ENCODE data around the gene LRRTM4. TPM values are rescaled to one million over a fixed set of nuclear protein-coding genes. Genes with fewer than 3 reads are reported as not detected.
"Not testable (repeated sequence)": the region's sequence is repeated elsewhere in the genome, so short reads cannot be mapped to it uniquely, and the experiment has no call there.

LRRTM4 gene
- total and polyA plus RNA-seq, 2 of the 13 experiments (the other 11 are each of a cell fraction or from before 2014, with no cell fraction given) = 1.2 TPM

DNA sequence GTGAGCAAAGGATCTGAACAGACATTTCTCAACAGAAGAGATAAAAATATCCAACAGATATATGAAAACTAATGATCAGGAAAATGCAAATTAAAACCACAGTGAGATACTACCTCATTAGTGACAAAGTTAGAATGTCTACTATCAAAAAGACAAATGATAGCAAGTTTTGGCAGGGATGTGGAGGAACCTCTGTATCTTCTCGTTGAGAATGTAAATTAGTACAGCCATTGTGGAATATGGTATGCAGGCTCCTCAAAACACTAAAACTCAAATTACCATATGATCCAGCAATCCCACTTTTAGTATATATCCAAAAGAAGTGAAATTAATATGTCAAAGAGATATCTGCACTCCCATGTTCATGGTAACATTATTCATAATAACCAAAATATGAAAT, 427.1 kb downstream of the LRRTM4 start:
- Histone ChIP-seq H3K9ac (ENCODE audit: insufficient read depth, low read depth, low read length) (no peak overlapping the region), H3K27ac (ENCODE audit: extremely low read length, insufficient read depth, low read length) (no peak overlapping the region), H3K4me2 (ENCODE audit: low read depth, low read length) (no peak overlapping the region), H3K79me2 (ENCODE audit: insufficient read depth, low read length) (no peaks in the 10 kb centered on the region), H3K27me3 (ENCODE audit: control insufficient read depth in 1 of 2, insufficient read depth in 2 of 2, low read length in 2 of 2) (no peaks in the 10 kb centered on the region), H3K4me3 (replicated peaks in 1 of 3; ENCODE audit: insufficient read depth in 1 of 3, low read depth in 2 of 3, low read length in 3 of 3) (no peak overlapping the region), H3K9me3 (ENCODE audit: low read length) (no peaks in the 10 kb centered on the region), H4K20me1 (ENCODE audit: insufficient read depth, low read length) (no peaks in the 10 kb centered on the region), H2AFZ (ENCODE audit: low read length) (no peak overlapping the region), H3K36me3 (replicated peaks in 1 of 2; ENCODE audit: control insufficient read depth in 1 of 2, insufficient read depth in 2 of 2, low read length in 2 of 2) (no peaks in the 10 kb centered on the region), H3K4me1 (ENCODE audit: insufficient read depth, low read length) (no peaks in the 10 kb centered on the region)
- 0% methylated on average over 1 of the region's 1 CpG for whole genome bisulfite sequencing (ENCODE audit: low lambda C conversion rate)
- POLR2A ChIA-PET = no interaction called here
- FAIRE-seq (no peak), DNase-seq (ENCODE audit: low spot score) (no peak), ATAC-seq (no peak)
- no TSS peak for BruUV-seq (replicated peaks)
- CTCF ChIA-PET (ENCODE audit: low intra/inter-chr PET ratio, low total read pairs) = no interaction called here
- in situ Hi-C loops (cut with HindIII; ENCODE audit: extremely low pct_ligation_motif_present, low pct_unique_long_range_greater_than_20kb) (no loop called here), intact Hi-C loops (cut with micrococcal nuclease; ENCODE audit: unreplicated experiment) (no loop called here)
- TF ChIP-seq RFX3 (CRISPR knock-in tag; IDR thresholded peaks at IDR 0.05) (no peak), FOXA1 (IDR thresholded peaks at IDR 0.05) (no peak), FOXA1 (CRISPR knock-in tag; IDR thresholded peaks at IDR 0.05) (no peak), HNF4G (IDR thresholded peaks at IDR 0.05; ENCODE audit: borderline replicate concordance, low read depth, low read length) (no peak), HNF4G (CRISPR knock-in tag; IDR thresholded peaks at IDR 0.05; ENCODE audit: borderline replicate concordance, low read depth) (no peak), ZNF329 (CRISPR knock-in tag; IDR thresholded peaks at IDR 0.05; ENCODE audit: low read depth) (no peak), ZSCAN25 (CRISPR knock-in tag; IDR thresholded peaks at IDR 0.05) (no peak)
- TF ChIP-seq, protein P1, sequence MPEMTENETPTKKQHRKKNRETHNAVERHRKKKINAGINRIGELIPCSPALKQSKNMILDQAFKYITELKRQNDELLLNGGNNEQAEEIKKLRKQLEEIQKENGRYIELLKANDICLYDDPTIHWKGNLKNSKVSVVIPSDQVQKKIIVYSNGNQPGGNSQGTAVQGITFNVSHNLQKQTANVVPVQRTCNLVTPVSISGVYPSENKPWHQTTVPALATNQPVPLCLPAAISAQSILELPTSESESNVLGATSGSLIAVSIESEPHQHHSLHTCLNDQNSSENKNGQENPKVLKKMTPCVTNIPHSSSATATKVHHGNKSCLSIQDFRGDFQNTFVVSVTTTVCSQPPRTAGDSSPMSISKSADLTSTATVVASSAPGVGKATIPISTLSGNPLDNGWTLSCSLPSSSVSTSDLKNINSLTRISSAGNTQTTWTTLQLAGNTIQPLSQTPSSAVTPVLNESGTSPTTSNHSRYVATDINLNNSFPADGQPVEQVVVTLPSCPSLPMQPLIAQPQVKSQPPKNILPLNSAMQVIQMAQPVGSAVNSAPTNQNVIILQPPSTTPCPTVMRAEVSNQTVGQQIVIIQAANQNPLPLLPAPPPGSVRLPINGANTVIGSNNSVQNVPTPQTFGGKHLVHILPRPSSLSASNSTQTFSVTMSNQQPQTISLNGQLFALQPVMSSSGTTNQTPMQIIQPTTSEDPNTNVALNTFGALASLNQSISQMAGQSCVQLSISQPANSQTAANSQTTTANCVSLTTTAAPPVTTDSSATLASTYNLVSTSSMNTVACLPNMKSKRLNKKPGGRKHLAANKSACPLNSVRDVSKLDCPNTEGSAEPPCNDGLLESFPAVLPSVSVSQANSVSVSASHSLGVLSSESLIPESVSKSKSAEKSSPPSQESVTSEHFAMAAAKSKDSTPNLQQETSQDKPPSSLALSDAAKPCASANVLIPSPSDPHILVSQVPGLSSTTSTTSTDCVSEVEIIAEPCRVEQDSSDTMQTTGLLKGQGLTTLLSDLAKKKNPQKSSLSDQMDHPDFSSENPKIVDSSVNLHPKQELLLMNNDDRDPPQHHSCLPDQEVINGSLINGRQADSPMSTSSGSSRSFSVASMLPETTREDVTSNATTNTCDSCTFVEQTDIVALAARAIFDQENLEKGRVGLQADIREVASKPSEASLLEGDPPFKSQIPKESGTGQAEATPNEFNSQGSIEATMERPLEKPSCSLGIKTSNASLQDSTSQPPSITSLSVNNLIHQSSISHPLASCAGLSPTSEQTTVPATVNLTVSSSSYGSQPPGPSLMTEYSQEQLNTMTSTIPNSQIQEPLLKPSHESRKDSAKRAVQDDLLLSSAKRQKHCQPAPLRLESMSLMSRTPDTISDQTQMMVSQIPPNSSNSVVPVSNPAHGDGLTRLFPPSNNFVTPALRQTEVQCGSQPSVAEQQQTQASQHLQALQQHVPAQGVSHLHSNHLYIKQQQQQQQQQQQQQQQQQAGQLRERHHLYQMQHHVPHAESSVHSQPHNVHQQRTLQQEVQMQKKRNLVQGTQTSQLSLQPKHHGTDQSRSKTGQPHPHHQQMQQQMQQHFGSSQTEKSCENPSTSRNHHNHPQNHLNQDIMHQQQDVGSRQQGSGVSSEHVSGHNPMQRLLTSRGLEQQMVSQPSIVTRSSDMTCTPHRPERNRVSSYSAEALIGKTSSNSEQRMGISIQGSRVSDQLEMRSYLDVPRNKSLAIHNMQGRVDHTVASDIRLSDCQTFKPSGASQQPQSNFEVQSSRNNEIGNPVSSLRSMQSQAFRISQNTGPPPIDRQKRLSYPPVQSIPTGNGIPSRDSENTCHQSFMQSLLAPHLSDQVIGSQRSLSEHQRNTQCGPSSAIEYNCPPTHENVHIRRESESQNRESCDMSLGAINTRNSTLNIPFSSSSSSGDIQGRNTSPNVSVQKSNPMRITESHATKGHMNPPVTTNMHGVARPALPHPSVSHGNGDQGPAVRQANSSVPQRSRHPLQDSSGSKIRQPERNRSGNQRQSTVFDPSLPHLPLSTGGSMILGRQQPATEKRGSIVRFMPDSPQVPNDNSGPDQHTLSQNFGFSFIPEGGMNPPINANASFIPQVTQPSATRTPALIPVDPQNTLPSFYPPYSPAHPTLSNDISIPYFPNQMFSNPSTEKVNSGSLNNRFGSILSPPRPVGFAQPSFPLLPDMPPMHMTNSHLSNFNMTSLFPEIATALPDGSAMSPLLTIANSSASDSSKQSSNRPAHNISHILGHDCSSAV (CRISPR knock-in tag; IDR thresholded peaks at IDR 0.05; ENCODE audit: borderline replicate concordance) = no peak
- TF ChIP-seq, protein P2, sequence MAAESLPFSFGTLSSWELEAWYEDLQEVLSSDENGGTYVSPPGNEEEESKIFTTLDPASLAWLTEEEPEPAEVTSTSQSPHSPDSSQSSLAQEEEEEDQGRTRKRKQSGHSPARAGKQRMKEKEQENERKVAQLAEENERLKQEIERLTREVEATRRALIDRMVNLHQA (CRISPR knock-in tag; IDR thresholded peaks at IDR 0.05) = no peak

DNA sequence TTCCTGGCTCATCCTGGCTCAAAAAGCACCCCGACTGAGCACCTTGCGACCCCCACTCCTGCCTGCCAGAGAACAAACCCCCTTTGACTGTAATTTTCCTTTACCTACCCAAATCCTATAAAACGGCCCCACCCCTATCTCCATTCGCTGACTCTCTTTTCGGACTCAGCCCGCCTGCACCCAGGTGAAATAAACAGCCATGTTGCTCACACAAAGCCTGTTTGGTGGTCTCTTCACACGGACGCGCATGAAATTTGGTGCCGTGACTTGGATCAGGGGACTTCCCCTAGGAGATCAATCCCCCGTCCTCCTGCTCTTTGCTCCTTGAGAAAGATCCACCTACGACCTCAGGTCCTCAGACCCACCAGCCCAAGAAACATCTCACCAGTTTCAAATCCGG, 433.8 kb downstream of the LRRTM4 start:
- BruUV-seq (replicated peaks); H3K4me1 ChIP-seq (ENCODE audit: insufficient read depth, low read length); H3K27me3 ChIP-seq (ENCODE audit: control insufficient read depth in 1 of 2, insufficient read depth in 2 of 2, low read length in 2 of 2); H2AFZ ChIP-seq (ENCODE audit: low read length); H3K9ac ChIP-seq (ENCODE audit: insufficient read depth, low read depth, low read length); H3K27ac ChIP-seq (ENCODE audit: extremely low read length, insufficient read depth, low read length); H3K4me3 ChIP-seq (replicated peaks in 1 of 3; ENCODE audit: insufficient read depth in 1 of 3, low read depth in 2 of 3, low read length in 3 of 3); intact Hi-C loops (cut with micrococcal nuclease; ENCODE audit: unreplicated experiment); H3K79me2 ChIP-seq (ENCODE audit: insufficient read depth, low read length); DNase-seq (ENCODE audit: low spot score); H3K36me3 ChIP-seq (replicated peaks in 1 of 2; ENCODE audit: control insufficient read depth in 1 of 2, insufficient read depth in 2 of 2, low read length in 2 of 2); ATAC-seq; H3K9me3 ChIP-seq (ENCODE audit: low read length); in situ Hi-C loops (cut with HindIII; ENCODE audit: extremely low pct_ligation_motif_present, low pct_unique_long_range_greater_than_20kb); H4K20me1 ChIP-seq (ENCODE audit: insufficient read depth, low read length); POLR2A ChIA-PET; CTCF ChIA-PET (ENCODE audit: low intra/inter-chr PET ratio, low total read pairs); FAIRE-seq; H3K4me2 ChIP-seq (ENCODE audit: low read depth, low read length): not testable (repeated sequence)
- WGBS (ENCODE audit: low lambda C conversion rate) = 39% methylated on average over 13 of the region's 13 CpGs
